ENCODE measurements around the gene MIS18BP1.
"Not testable (repeated sequence)": the region's sequence is repeated elsewhere in the genome, so short reads cannot be mapped to it uniquely, and the experiment has no call there.

The MIS18BP1 gene

GRCh38 chr14:45242706-45243105 is 10.3 kb downstream of the MIS18BP1 start:
- DNase-seq = no peak

- DNase-seq = no peak
These were observed 14.0 kb downstream of the MIS18BP1 start for GRCh38 chr14:45238988-45239387.

- no peak for DNase-seq
These were observed 25.4 kb downstream of the MIS18BP1 start for GRCh38 chr14:45227566-45227965.

- no peak for DNase-seq
These were observed 30.3 kb downstream of the MIS18BP1 start for GRCh38 chr14:45222485-45223262.

GRCh38 chr14:45214341-45214740 is 38.7 kb downstream of the MIS18BP1 start:
- DNase-seq = not testable (repeated sequence)

- DNase-seq = not testable (repeated sequence)
These were observed 39.3 kb downstream of the MIS18BP1 start for GRCh38 chr14:45213716-45214115.

GRCh38 chr14:45212231-45212630 is 40.8 kb downstream of the MIS18BP1 start:
- no peak for DNase-seq

GRCh38 chr14:45211295-45211694 is 41.7 kb downstream of the MIS18BP1 start:
- no peak for DNase-seq

GRCh38 chr14:45210159-45210558 is 42.8 kb downstream of the MIS18BP1 start:
- no peak for DNase-seq

- DNase-seq = no peak
These were observed 48.8 kb downstream of the MIS18BP1 start for GRCh38 chr14:45204241-45204640.

GRCh38 chr14:45201905-45202304 is 51.1 kb downstream of the MIS18BP1 start:
- DNase-seq = peak in 1 of 2 experiments; percentile 11

- DNase-seq = no peak
These were observed 53.8 kb downstream of the MIS18BP1 start for GRCh38 chr14:45199230-45199629.

- DNase-seq = no peak
These were observed 54.5 kb downstream of the MIS18BP1 start for GRCh38 chr14:45198551-45198950.

GRCh38 chr14:45194964-45195363 is 58.0 kb downstream of the MIS18BP1 start:
- no peak for DNase-seq

- DNase-seq = no peak
These were observed 67.7 kb downstream of the MIS18BP1 start for GRCh38 chr14:45185100-45185814.

GRCh38 chr14:45181806-45182205 is 71.2 kb downstream of the MIS18BP1 start:
- no peak for DNase-seq

GRCh38 chr14:45181329-45181728 is 71.7 kb downstream of the MIS18BP1 start:
- DNase-seq = no peak

GRCh38 chr14:45177076-45177475 is 75.9 kb downstream of the MIS18BP1 start:
- no peak for DNase-seq

- no peak for DNase-seq
These were observed 83.1 kb downstream of the MIS18BP1 start for GRCh38 chr14:45169906-45170305.

- DNase-seq = no peak
These were observed 96.9 kb downstream of the MIS18BP1 start for GRCh38 chr14:45156067-45156466.
